ENCODE data around the gene HDGFL3. TPM values are rescaled to one million over a fixed set of nuclear protein-coding genes. Genes with fewer than 3 reads are reported as not detected.
"Not testable (repeated sequence)": the region's sequence is repeated elsewhere in the genome, so short reads cannot be mapped to it uniquely, and the experiment has no call there.

HDGFL3 gene
- total RNA-seq, 1 donor: 52.0 TPM

DNA sequence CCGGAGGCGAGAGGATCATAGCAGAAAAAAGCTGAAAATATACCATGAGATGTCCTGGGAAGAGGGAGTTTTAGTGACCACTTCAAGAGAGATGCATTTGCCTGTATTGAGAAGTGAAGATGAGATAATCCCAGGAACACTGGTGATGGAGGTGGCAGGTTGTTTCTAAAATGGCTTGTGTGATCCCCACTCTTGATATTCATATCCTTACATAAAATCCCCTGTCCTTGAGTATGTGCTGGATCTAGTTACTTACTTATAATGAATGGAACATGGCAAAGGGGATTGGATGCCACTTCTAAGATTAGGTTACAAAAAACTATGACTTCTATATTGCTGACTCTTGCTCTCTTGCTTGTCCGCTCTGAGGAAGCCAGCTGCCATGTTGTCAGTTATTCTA is 22.1 kb downstream of the HDGFL3 start:
- no peak for DNase-seq (ENCODE audit: low read depth)
- no peak overlapping the region for H3K4me3 ChIP-seq (ENCODE audit: low read depth, low read length)
- TF ChIP-seq, protein P1, sequence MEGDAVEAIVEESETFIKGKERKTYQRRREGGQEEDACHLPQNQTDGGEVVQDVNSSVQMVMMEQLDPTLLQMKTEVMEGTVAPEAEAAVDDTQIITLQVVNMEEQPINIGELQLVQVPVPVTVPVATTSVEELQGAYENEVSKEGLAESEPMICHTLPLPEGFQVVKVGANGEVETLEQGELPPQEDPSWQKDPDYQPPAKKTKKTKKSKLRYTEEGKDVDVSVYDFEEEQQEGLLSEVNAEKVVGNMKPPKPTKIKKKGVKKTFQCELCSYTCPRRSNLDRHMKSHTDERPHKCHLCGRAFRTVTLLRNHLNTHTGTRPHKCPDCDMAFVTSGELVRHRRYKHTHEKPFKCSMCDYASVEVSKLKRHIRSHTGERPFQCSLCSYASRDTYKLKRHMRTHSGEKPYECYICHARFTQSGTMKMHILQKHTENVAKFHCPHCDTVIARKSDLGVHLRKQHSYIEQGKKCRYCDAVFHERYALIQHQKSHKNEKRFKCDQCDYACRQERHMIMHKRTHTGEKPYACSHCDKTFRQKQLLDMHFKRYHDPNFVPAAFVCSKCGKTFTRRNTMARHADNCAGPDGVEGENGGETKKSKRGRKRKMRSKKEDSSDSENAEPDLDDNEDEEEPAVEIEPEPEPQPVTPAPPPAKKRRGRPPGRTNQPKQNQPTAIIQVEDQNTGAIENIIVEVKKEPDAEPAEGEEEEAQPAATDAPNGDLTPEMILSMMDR (IDR thresholded peaks at IDR 0.05; ENCODE audit: insufficient read depth, low read length): no peak

DNA sequence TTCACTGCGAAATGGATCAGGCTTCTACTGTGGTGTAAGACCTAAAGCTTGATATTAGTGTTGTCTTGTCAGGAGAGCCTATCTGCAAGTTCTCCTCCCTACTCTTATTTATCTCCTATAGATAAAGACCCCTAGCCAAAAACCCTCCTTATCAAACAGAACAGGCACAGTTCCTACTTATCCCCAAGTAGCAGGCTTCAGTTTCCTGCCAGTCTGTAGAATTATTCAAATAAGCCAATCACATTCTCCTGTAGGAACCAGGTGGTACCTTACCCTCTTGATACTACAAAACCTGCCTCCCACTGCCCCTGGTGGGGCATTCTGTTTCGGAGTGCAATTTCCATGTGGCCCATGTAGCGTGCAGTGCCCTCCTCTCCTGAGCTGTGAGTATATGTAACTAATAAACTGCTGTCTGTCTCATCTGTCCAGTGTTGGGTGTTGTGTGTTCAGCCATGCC is 28.7 kb downstream of the HDGFL3 start:
- no peak for DNase-seq (ENCODE audit: low read depth)
- TF ChIP-seq, protein P1 (IDR thresholded peaks at IDR 0.05; ENCODE audit: insufficient read depth, low read length): no peak
- H3K4me3 ChIP-seq (ENCODE audit: low read depth, low read length): no peak overlapping the region

DNA sequence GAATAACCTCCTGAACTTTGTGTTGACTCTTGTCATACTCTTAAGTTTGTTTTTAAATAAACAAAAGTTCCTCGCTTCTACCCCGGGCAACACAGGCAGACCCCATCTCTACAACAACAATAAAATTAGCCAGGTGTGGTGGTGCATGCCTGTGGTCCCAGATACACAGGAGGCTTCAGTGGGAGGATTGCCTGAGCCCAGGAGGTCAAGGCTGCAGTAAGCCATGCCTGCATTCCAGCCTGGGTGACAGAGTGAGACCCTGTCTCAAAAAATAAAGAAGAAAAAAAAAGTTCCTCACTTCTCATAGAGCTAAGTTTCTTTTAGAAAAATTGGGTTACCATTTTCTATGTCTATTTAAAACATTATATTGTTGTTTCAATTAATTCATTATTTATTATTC is 29.2 kb downstream of the HDGFL3 start:
- no peak for DNase-seq (ENCODE audit: low read depth)
- H3K4me3 ChIP-seq (ENCODE audit: low read depth, low read length): no peak overlapping the region
- TF ChIP-seq, protein P1 (IDR thresholded peaks at IDR 0.05; ENCODE audit: insufficient read depth, low read length): no peak

DNA sequence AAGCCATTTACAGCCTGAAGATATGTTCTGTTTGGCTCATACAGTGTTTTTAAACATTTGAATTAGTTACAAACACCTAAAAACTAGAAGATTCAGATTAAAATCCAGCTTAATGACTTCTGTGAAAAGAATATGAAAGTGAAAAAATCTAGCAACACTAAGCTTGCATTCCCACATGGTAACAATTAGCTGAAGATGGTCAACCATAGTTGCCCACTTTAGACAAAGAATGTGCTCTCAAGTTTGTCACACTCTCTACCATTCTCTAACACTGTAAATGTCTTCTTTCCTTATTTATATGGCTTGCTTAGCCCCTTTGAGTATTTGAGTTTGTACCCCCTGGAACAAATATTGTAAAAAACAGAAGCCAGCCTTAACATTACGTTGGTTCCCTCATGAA is 32.7 kb downstream of the HDGFL3 start:
- DNase-seq (ENCODE audit: low read depth): no peak
- TF ChIP-seq, protein P1 (IDR thresholded peaks at IDR 0.05; ENCODE audit: insufficient read depth, low read length): no peak
- H3K4me3 ChIP-seq (ENCODE audit: low read depth, low read length): no peak overlapping the region

DNA sequence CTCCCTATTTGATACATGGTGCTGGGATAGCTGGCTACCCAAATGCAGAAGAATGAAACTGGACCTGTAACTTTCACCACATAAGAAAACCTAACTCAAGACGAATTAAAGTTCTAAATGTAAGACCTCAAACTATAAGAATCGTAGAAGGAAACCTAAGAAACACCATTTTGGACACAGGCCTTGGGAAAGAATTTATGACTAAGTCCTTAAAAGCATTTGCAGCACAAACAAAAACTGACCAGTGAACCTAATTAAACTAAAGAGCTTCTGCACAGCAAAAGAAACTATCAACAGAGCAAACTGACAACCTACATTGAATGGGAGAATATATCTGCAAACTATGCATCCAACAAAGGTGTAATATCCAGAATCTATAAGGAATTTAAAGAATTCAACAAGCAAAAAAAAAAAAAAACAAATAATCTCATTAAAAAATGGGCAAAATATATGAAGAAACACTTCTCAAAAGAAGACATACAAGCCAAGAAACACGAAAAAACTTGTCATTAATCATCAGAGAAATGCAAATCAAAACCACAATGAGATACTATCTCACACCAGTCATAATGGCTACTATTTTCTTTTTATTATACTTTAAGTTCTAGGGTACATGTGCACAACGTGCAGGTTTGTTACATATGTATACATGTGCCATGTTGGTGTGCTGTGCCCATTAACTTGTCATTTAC is 37.0 kb downstream of the HDGFL3 start:
- no peak overlapping the region for H3K4me3 ChIP-seq (ENCODE audit: low read depth, low read length)
- TF ChIP-seq, protein P1 (IDR thresholded peaks at IDR 0.05; ENCODE audit: insufficient read depth, low read length): no peak
- DNase-seq (ENCODE audit: low read depth): no peak

DNA sequence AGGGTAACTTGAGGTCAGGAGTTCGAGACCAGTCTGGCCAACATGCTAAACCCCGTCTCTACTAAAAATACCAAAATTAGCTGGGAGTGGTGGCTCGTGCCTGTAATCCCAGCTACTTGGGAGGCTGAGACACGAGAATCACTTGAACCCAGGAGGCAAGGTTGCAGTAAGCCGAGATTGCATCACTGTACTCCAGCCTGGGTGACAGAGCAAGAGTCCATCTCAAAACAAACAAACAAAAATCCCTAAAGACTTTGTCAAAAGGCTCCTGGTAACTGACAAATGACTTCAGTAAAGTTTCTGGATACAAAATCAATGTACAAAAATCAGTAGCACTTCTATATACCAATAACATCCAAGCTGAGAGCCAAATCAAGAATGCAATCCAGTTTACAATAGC is 38.0 kb downstream of the HDGFL3 start:
- not testable (repeated sequence) for DNase-seq (ENCODE audit: low read depth); H3K4me3 ChIP-seq (ENCODE audit: low read depth, low read length)

DNA sequence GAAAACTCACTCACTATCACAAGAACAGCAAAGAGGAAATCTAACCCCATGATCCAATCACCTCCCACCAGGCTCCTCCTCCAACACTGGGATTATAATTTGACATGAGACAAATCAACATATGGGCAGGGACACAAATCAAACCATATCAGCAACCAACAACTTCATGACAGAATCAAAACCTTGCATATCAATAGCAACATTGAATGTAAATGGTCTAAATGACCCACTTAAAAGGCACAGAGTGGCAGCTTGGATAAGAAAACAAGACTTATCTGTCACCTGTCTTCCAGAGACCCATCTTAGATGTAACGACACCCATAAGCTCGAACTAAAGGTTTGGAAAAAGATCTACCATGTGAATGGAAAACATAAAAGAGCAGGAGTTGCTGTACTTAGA is 40.8 kb downstream of the HDGFL3 start:
- H3K4me3 ChIP-seq (ENCODE audit: low read depth, low read length): no peak overlapping the region
- TF ChIP-seq, protein P1 (IDR thresholded peaks at IDR 0.05; ENCODE audit: insufficient read depth, low read length): no peak
- no peak for DNase-seq (ENCODE audit: low read depth)
